Measurements from ENCODE around the gene ADIRF.
A peak's percentile ranks its signal among the peaks of the same experiment; 100 is the strongest.

Gene ADIRF

DNA sequence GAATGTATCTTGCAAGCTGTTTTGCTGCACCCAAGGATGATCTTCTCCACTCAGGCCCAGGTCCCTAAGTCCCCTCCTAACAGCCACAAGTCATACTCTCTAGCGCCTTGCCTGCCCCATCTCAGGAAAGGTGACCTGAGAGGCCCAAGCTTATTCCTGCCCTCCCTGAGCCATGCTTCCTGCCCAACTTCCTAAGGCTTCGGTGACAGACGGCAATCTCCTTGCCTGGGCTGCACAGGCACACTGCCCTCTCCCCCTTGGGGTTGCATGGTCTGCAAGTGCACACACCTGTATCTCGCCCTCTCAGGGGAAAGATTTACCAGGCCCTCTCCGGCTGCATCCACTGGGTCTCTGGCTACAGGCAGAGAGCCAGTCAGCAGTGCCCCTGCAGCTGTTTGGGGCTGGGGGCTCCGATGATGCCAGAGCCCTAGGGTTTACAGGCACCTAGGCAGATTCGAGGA, 771 bp upstream of the ADIRF start:
- DNase-seq (ENCODE audit: low read depth) = no peak
- TF ChIP-seq, protein P1, sequence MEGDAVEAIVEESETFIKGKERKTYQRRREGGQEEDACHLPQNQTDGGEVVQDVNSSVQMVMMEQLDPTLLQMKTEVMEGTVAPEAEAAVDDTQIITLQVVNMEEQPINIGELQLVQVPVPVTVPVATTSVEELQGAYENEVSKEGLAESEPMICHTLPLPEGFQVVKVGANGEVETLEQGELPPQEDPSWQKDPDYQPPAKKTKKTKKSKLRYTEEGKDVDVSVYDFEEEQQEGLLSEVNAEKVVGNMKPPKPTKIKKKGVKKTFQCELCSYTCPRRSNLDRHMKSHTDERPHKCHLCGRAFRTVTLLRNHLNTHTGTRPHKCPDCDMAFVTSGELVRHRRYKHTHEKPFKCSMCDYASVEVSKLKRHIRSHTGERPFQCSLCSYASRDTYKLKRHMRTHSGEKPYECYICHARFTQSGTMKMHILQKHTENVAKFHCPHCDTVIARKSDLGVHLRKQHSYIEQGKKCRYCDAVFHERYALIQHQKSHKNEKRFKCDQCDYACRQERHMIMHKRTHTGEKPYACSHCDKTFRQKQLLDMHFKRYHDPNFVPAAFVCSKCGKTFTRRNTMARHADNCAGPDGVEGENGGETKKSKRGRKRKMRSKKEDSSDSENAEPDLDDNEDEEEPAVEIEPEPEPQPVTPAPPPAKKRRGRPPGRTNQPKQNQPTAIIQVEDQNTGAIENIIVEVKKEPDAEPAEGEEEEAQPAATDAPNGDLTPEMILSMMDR (IDR thresholded peaks at IDR 0.05; ENCODE audit: low read depth, low read length, missing control alignments) = no peak
- no peak overlapping the region for H3K4me3 ChIP-seq (ENCODE audit: low read depth, low read length)

DNA sequence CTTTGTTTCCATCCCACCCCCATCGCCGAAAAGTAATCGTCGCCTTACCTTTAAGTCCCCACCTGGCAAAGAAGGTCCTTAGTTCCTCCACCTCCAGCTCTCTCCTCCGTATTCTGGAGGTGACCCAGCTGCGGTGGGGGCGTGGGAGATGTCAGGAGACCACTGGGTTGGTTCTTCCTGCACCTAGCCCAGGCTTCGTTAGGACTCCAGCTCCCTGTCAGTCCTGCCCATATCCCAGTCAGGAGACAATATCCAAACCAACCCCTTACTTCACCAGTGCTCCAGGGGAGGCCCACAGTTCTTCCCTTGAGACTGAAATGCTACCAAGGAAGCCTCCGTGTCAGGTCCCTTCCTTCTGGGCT, 693 bp downstream of the ADIRF start:
- H3K4me3 ChIP-seq (ENCODE audit: low read depth, low read length) = no peak overlapping the region
- TF ChIP-seq, protein P1 (IDR thresholded peaks at IDR 0.05; ENCODE audit: low read depth, low read length, missing control alignments) = no peak
- DNase-seq (ENCODE audit: low read depth) = no peak

DNA sequence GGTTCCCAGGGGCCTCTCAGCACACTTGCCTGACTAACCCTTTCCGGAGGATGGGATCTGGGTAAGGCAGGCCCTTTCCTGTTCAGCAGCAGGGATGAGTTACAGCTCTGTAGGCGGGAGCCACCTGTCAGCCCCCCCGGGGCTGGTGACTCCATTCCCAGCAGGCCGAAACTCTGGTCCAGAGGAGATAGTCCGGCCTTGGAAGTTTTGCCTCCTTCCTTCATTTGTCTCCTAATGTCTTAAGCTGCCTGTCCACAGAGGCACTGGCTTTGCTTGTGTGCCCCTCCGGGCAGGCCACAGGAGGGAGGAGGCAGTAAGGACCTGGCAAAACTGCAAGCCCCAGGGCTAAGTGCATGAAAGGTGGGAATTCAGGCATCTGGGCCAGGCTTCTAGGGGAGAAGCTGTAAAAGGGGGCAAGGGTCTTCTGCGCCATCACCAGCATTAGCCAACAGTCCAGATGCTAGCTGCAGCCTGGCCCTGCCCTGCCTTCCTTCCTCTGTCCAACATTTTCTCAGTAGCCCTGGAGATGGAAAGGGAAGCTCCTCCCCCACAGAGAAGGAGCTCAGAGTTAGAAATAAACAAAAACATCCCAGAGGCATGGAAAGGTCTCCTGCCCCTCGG, 1.2 kb downstream of the ADIRF start:
- DNase-seq (ENCODE audit: low read depth) = no peak
- no peak overlapping the region; the same call in 1 of the 2 replicates for H3K4me3 ChIP-seq (ENCODE audit: low read depth, low read length)
- TF ChIP-seq, protein P1 (IDR thresholded peaks at IDR 0.05; ENCODE audit: low read depth, low read length, missing control alignments) = no peak

- H3K4me3 ChIP-seq (ENCODE audit: low read depth, low read length) = peak overlapping the region; percentile 83
- TF ChIP-seq, protein P1 (IDR thresholded peaks at IDR 0.05; ENCODE audit: low read depth, low read length, missing control alignments) = no peak
- no peak for DNase-seq (ENCODE audit: low read depth)
Measured at GRCh38 chr10:86970162-86970981, 2.1 kb downstream of the ADIRF start.

DNA sequence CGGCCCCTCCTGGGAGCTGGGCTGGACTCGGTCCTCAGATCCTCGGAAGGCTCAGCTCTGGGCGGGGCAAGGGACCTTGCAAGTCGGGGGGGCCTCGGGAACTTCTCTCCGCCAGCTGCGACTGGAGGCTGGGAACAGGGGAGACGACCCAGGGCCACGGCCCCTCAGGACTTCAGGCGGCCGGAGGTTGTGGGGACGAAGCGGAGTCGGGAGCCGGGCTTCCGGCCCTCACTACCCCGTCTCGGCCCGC, 2.6 kb downstream of the ADIRF start:
- DNase-seq (ENCODE audit: low read depth) = no peak
- TF ChIP-seq, protein P1 (IDR thresholded peaks at IDR 0.05; ENCODE audit: low read depth, low read length, missing control alignments) = no peak
- H3K4me3 ChIP-seq (ENCODE audit: low read depth, low read length) = peak overlapping the region; percentile 83

DNA sequence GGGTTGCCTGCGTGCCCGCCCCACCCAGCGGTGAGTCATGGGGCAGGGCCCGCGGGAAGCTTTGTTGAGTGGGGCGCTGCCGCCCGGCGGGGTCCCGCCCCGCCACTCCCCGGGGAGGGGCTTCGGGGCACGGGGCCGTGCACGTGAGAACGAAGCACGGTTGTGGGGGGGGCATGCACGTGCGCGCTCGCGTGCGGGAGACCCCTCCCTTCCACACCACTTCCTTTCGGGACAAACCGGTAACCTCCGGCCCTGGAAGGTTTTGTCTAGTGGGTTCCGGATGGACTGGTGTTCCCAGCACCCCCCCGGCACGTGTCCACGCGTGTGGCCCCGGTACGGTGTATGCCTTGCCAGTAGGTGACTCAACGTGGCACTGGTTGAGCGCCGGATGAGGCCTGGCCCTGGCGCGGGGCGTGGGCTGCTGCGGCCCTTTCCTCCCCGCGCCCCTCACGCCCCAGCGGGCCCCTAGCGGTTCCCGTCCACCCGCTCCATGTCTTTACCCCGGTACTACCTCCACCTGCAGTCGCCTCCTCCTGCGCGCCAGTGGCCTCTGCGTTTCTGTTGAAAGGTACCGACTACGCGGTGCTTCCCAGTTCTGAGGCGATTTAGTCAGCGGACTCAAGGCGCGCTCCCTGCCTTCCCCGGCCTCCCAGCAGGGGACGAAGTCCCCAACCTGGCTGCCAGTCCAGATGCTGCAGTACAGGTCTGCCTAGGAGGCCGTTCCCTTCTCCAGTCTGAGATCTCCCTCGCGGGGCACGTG, 3.1 kb downstream of the ADIRF start:
- TF ChIP-seq, protein P1 (IDR thresholded peaks at IDR 0.05; ENCODE audit: low read depth, low read length, missing control alignments) = no peak
- DNase-seq (ENCODE audit: low read depth) = peak; percentile 51
- peak overlapping the region; percentile 83 for H3K4me3 ChIP-seq (ENCODE audit: low read depth, low read length)
